Measurements from ENCODE around the gene NUAK2. TPM values are rescaled to one million over a fixed set of nuclear protein-coding genes. Genes with fewer than 3 reads are reported as not detected.

Gene NUAK2
- total and polyA plus RNA-seq, 2 of the 4 experiments (the other 2 are of a cell fraction): 7.2 to 17.6 TPM

DNA sequence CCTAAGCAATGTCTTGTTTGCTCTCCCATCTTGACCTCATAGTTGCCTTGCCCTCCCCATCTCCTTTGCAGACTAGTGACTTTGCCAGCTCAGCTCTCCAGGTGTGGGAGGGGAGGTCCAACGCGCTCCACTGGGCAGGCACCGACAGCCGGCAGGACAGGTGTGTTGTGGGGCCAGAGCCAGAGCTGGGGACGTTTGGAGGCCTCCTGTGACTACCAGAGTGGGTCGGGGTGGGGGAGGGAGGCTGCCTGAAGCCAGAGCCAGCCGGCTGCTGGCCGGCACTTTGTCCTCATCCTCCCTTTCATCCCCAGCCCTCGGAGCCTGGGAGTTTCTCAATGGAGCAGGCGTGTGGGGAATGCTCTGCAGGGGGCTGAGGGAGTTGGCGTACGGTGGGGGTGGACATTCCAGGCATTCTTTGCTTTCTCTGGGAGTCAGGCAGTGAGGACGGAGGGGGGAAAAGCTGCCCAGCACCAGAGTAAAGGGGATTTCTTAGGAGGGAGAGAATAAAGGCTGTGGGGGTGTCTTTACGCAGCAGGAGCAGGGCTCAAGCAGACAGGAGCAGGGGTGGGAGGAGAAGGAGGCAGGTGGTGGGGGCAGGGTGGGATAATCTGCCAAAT, 20.2 kb downstream of the NUAK2 start (continued):
- TF ChIP-seq, protein P1, sequence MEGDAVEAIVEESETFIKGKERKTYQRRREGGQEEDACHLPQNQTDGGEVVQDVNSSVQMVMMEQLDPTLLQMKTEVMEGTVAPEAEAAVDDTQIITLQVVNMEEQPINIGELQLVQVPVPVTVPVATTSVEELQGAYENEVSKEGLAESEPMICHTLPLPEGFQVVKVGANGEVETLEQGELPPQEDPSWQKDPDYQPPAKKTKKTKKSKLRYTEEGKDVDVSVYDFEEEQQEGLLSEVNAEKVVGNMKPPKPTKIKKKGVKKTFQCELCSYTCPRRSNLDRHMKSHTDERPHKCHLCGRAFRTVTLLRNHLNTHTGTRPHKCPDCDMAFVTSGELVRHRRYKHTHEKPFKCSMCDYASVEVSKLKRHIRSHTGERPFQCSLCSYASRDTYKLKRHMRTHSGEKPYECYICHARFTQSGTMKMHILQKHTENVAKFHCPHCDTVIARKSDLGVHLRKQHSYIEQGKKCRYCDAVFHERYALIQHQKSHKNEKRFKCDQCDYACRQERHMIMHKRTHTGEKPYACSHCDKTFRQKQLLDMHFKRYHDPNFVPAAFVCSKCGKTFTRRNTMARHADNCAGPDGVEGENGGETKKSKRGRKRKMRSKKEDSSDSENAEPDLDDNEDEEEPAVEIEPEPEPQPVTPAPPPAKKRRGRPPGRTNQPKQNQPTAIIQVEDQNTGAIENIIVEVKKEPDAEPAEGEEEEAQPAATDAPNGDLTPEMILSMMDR (conservative IDR thresholded peaks at IDR 0.05; ENCODE audit: low read depth, low read length): no peak

DNA sequence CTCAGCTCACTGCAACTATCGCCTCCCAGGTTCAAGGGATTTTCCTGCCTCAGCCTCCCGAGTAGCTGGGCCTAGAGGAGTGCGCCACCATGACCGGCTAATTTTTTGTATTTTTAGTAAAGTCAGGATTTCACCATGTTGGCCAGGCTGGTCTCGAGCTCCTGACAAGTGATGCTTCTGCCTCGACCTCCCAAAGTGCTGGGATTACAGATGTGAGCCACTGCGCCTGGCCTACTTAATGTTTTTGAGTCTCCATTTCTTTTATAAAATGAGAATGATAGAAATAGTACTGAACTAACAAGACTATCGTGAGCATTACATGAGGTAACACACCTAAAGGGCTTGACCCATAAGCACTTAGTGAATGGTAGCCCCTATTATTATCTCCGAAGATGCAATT, 21.4 kb downstream of the NUAK2 start:
- TF ChIP-seq BHLHE40 (IDR thresholded peaks at IDR 0.05; ENCODE audit: low read depth, low read length) (no peak), CHD1 (IDR thresholded peaks at IDR 0.05; ENCODE audit: low read depth, low read length) (no peak), MXI1 (IDR thresholded peaks at IDR 0.05; ENCODE audit: borderline replicate concordance, low read depth, low read length) (no peak), SMC3 (IDR thresholded peaks at IDR 0.05; ENCODE audit: low read depth, low read length) (no peak), RFX5 (IDR thresholded peaks at IDR 0.05; ENCODE audit: low read depth, low read length) (no peak)
- TF ChIP-seq, protein P2, sequence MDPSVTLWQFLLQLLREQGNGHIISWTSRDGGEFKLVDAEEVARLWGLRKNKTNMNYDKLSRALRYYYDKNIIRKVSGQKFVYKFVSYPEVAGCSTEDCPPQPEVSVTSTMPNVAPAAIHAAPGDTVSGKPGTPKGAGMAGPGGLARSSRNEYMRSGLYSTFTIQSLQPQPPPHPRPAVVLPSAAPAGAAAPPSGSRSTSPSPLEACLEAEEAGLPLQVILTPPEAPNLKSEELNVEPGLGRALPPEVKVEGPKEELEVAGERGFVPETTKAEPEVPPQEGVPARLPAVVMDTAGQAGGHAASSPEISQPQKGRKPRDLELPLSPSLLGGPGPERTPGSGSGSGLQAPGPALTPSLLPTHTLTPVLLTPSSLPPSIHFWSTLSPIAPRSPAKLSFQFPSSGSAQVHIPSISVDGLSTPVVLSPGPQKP (IDR thresholded peaks at IDR 0.05; ENCODE audit: borderline replicate concordance, low read depth, low read length): no peak
- Histone ChIP-seq H2BK120ac (ENCODE audit: low read depth, low read length) (peak overlapping the region; percentile 67), H2AFZ (replicated peaks; ENCODE audit: low read length, poor library complexity) (no peak overlapping the region), H2BK5ac (ENCODE audit: low read depth, low read length, poor library complexity, severe bottlenecking) (peak overlapping the region; percentile 100), H3K56ac (ENCODE audit: extremely low read depth, insufficient read depth, low read length) (peak overlapping the region; percentile 14; the same call in 1 of the 2 replicates), H3K23ac (ENCODE audit: low read depth, low read length) (peak overlapping the region; percentile 2; the same call in 1 of the 2 replicates), H2BK20ac (ENCODE audit: low read depth, low read length) (peak overlapping the region; percentile 84), H4K5ac (ENCODE audit: low read depth, low read length) (peak overlapping the region; percentile 72), H4K91ac (ENCODE audit: insufficient read depth, low read depth, low read length) (peak overlapping the region; percentile 69), H2AK9ac (replicated peaks; ENCODE audit: low read depth, low read length, poor library complexity) (peak overlapping the region; percentile 2), H3K36me3 (ENCODE audit: control insufficient read depth, insufficient read depth, low read length) (peaks cover 31% of the 10 kb centered on the region), H3K4ac (ENCODE audit: low read depth, low read length) (peak overlapping the region; percentile 88), H3K27me3 (ENCODE audit: control insufficient read depth, insufficient read depth, low read length) (no peaks in the 10 kb centered on the region), H3K18ac (ENCODE audit: low read depth, low read length) (peak overlapping the region; percentile 62), H3K9me1 (ENCODE audit: insufficient read depth, low read length) (peaks cover 19% of the 10 kb centered on the region), H3K27ac (ENCODE audit: insufficient read depth, low read length) (peak overlapping the region; percentile 99), H4K20me1 (ENCODE audit: insufficient read depth, low read length) (no peaks in the 10 kb centered on the region), H3K9ac (ENCODE audit: low read depth, low read length) (peak overlapping the region; percentile 14; the same call in 1 of the 2 replicates), H3K9me3 (ENCODE audit: control insufficient read depth, insufficient read depth, low read length) (no peaks in the 10 kb centered on the region), H3K14ac (replicated peaks; ENCODE audit: low read depth, low read length) (peak overlapping the region; percentile 59; the same call in 1 of the 2 replicates), H2AK5ac (ENCODE audit: low read depth, low read length) (peak overlapping the region; percentile 94), H3K79me1 (ENCODE audit: low read depth in 1 of 2, low read length in 2 of 2) (peaks cover 26 to 76% of the 10 kb centered on the region in 2 experiments), H4K8ac (ENCODE audit: low read depth in 2 of 2, low read length in 2 of 2) (peak overlapping the region; percentile 52 to 98), H3K4me1 (ENCODE audit: control insufficient read depth, insufficient read depth, low read length) (peaks cover 34% of the 10 kb centered on the region), H3K4me2 (ENCODE audit: low read depth, low read length) (no peak overlapping the region), H2BK15ac (ENCODE audit: low read depth, low read length) (peak overlapping the region; percentile 54; the same call in 2 of the 3 replicates), H3K4me3 (ENCODE audit: insufficient read depth, low read depth, low read length) (no peak overlapping the region)
- dilution Hi-C loops (cut with HindIII; ENCODE audit: low sequenced_read_pairs, unreplicated experiment): no loop called here
- 83% methylated on average over 1 of the region's 9 CpGs; no CpG with 5 or more reads in 1 of the 2 experiments for WGBS, 2 experiments (ENCODE audit: extremely low coverage in 2 of 2, insufficient read length in 1 of 2)
- POLR2A ChIA-PET (ENCODE audit: unreplicated experiment): no interaction called here
- CTCF ChIA-PET: interaction anchor here (2.1 kb wide), 1 partner anchor 27 kb away, joined by 9 read pairs; no protein-coding TSS in a partner anchor
- intact Hi-C loops (cut with micrococcal nuclease): loop anchor here (2.0 kb wide), 1 partner anchor 21 kb away; the partner anchor contains the start of gene NUAK2
- no TSS peak for BruUV-seq (replicated peaks)
- in situ Hi-C loops (cut with MboI; ENCODE audit: low sequenced_read_pairs): no loop called here
- DNase-seq: no peak
- ATAC-seq (ENCODE audit: low read depth): no peak
